Measurements from ENCODE around the gene RASSF7. TPM values are rescaled to one million over a fixed set of nuclear protein-coding genes. Genes with fewer than 3 reads are reported as not detected.

RASSF7 gene
- total RNA-seq, 1 donor from 2014 or later: 19.8 TPM

DNA sequence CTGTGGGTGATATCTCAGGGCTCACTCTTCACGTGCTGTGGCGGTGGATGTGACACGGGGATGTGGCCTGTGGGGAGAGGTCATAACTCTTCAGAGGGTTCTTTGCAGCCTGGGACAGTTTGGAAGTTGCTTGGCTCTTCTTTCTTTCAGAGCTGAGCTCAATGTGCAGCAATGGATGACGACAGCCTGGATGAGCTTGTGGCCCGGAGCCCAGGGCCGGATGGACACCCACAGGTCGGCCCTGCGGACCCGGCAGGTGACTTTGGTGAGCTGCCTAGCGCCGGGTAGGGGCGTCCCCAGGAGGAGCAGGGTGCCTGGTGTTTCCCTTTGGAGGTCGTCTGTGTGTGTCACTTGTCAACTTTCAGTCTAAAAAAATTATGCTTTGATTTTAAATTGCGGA, 20.6 kb downstream of the RASSF7 start:
- H3K4me3 Mint-ChIP-seq: peak overlapping the region; percentile 48
- peaks cover 20% of the 10 kb centered on the region for H3K36me3 Mint-ChIP-seq (ENCODE audit: low read depth)
- intact Hi-C loops (cut with micrococcal nuclease): no loop called here
- no peaks in the 10 kb centered on the region for H3K9me3 Mint-ChIP-seq
- H3K27me3 Mint-ChIP-seq (ENCODE audit: insufficient read depth): no peaks in the 10 kb centered on the region
- DNase-seq (ENCODE audit: low spot score): no peak
- peaks cover 32% of the 10 kb centered on the region for H3K4me1 Mint-ChIP-seq (ENCODE audit: low read depth)
- peak overlapping the region; percentile 26 for H3K27ac Mint-ChIP-seq

DNA sequence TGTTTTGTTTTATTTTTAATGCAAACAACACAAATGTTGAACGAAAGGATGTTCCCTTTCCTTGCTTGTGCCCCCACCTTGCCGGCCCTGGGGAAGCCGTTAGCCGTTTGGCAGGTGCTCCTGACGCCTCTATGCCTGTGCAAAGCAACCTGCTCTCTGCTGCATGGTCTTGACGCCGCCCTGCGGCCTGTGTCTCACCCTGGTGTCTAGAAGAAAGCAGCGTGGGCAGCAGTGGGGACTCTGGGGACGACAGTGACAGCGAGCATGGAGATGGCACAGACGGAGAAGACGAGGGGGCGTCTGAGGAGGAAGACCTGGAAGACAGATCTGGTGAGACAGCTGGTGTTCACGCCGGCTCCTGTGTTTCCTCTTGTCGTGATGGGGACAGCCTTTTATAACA, 21.0 kb downstream of the RASSF7 start:
- intact Hi-C loops (cut with micrococcal nuclease): no loop called here
- Mint-ChIP-seq H3K4me3 (no peak overlapping the region), H3K4me1 (ENCODE audit: low read depth) (peaks cover 35% of the 10 kb centered on the region), H3K9me3 (no peaks in the 10 kb centered on the region), H3K27me3 (ENCODE audit: insufficient read depth) (no peaks in the 10 kb centered on the region), H3K27ac (no peak overlapping the region), H3K36me3 (ENCODE audit: low read depth) (peaks cover 23% of the 10 kb centered on the region)
- DNase-seq (ENCODE audit: low spot score): no peak

DNA sequence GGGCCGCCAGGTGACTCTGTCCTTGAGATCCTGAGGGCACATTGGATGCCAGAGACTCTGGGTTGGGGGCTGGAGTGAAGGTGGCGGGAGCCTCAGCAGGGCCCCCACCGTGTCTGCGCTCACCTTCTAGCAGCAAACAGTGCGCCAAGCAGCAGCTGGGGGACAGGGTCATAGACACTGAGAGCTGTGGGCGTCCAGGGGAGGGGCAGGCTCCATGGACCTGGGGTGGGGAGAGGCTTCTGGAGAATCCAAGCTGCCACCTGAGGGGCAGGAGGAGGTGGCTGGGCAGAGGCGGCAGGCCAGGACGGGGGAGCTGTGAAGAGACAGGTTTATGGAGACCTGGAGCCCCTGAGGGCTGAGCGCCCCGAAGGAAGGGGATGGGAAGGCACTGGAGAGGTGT, 23.5 kb downstream of the RASSF7 start:
- no peak overlapping the region for H3K4me3 Mint-ChIP-seq
- peaks cover 34% of the 10 kb centered on the region for H3K4me1 Mint-ChIP-seq (ENCODE audit: low read depth)
- intact Hi-C loops (cut with micrococcal nuclease): no loop called here
- no peak overlapping the region for H3K27ac Mint-ChIP-seq
- peaks cover 31% of the 10 kb centered on the region for H3K36me3 Mint-ChIP-seq (ENCODE audit: low read depth)
- no peaks in the 10 kb centered on the region for H3K9me3 Mint-ChIP-seq
- no peaks in the 10 kb centered on the region for H3K27me3 Mint-ChIP-seq (ENCODE audit: insufficient read depth)
- no peak for DNase-seq (ENCODE audit: low spot score)

DNA sequence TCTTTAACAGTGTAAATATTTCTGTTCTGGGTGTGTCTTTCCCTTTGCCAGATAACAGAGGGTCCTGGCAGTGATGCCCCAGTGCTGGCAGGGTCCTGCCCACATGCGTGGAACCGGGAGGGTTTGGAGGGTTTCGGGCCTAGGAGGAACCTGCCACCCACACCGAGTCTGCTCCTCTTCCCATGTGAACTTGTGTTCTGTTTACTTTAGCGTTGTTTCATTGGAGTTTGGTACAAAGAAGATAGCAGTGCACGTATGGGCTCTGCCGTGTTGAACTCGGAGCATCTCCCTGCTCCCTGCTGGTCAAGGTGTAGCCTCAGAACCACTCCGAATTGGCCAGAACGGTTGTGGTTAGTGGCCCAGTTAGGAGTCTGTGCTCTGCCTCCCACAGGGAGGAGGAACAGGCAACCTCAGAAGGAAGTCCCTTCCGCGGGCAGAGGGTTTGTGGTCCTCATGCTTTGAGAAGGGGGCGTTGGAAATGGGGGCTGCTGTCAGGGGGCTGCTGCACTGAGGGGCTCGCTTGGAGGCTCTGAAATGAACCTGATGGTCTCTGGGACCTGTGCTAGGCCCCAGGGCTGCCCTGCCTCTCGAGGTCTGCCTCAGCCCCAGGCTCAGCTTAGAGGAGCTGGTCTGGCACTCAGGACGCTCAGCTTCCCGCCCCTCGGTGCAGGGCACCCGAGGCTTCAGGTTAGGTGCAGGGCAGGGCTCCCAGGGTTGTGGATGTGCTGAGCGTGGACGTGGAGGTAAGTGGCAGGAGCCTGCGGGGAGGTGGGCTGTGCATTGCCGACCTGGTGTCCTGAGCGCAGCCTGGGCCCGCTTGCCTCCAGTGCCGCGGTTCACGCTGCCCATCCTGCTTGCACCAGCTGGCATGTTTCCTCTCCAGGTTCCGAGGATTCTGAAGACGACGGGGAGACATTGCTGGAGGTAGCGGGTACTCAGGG, 25.9 kb downstream of the RASSF7 start:
- intact Hi-C loops (cut with micrococcal nuclease): no loop called here
- DNase-seq (ENCODE audit: low spot score): no peak
- H3K4me3 Mint-ChIP-seq: no peak overlapping the region
- no peaks in the 10 kb centered on the region for H3K27me3 Mint-ChIP-seq (ENCODE audit: insufficient read depth)
- H3K27ac Mint-ChIP-seq: peak overlapping the region; percentile 67
- H3K4me1 Mint-ChIP-seq (ENCODE audit: low read depth): peaks cover 23% of the 10 kb centered on the region
- H3K9me3 Mint-ChIP-seq: no peaks in the 10 kb centered on the region
- H3K36me3 Mint-ChIP-seq (ENCODE audit: low read depth): peaks cover 31% of the 10 kb centered on the region

DNA sequence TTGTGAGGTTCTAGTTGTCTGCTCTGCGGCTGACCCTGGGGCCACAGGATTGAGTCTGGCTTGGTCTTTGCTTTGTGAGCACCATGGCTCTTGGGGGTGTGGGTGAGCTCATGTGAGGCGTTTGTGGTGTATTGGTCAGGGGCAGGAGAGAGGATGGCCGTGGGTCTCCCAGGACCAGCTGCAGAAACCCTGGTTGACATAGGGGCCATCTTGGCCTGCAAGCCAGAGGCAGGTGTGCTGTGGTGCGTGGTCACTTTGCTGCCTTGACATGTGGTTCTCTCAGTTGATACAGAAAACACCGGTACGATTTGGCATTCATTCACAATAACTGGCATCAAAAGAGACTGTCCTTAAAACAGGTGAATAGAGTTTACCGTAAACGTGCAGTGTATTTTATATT, 26.8 kb downstream of the RASSF7 start:
- H3K4me1 Mint-ChIP-seq (ENCODE audit: low read depth): peaks cover 23% of the 10 kb centered on the region
- H3K36me3 Mint-ChIP-seq (ENCODE audit: low read depth): peaks cover 32% of the 10 kb centered on the region
- no peaks in the 10 kb centered on the region for H3K27me3 Mint-ChIP-seq (ENCODE audit: insufficient read depth)
- no peaks in the 10 kb centered on the region for H3K9me3 Mint-ChIP-seq
- DNase-seq (ENCODE audit: low spot score): no peak
- peak overlapping the region; percentile 81 for H3K4me3 Mint-ChIP-seq
- intact Hi-C loops (cut with micrococcal nuclease): no loop called here
- peak overlapping the region; percentile 99 for H3K27ac Mint-ChIP-seq

DNA sequence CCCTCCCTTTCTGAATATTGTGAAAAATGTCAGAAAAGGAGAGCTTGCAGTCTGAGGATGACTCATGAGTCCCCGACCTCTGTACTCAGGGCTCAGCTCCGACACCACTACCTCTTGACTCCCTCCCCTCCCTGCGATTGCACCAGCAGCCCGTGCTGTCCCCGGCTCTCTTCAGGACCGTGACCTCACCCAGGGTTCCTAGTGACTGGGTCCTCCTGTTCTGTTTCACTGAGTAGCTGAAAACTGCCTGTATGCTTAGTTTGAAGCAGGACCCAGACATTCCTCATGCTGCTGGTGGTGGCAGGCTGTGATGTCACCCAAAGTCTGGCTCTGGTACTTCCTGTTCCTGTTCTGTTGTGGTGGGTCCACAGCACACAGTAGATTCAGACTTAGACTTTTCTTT, 27.2 kb downstream of the RASSF7 start:
- peak; percentile 60 for DNase-seq (ENCODE audit: low spot score)
- Mint-ChIP-seq H3K4me3 (peak overlapping the region; percentile 81), H3K9me3 (no peaks in the 10 kb centered on the region), H3K27ac (peak overlapping the region; percentile 99), H3K4me1 (ENCODE audit: low read depth) (peaks cover 23% of the 10 kb centered on the region), H3K36me3 (ENCODE audit: low read depth) (peaks cover 35% of the 10 kb centered on the region), H3K27me3 (ENCODE audit: insufficient read depth) (no peaks in the 10 kb centered on the region)
- intact Hi-C loops (cut with micrococcal nuclease): loop anchor here (1.0 kb wide), 1 partner anchor 27 kb away; the partner anchor contains the start of gene IRF7

DNA sequence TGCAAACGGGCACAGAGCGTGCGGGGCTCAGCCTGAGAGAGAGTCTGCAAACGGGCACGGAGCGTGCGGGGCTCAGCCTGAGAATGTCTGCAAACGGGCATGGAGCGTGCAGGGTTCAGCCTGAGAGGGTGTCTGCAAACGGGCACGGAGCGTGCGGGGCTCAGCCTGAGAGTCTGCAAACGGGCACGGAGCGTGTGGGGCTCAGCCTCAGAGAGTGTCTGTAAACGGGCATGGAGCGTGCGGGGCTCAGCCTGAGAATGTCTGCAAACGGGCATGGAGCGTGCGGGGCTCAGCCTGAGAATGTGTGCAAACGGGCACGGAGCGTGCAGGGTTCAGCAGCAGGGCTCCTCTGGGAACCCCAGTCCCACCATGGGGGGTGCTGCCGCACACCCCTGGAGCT, 29.0 kb downstream of the RASSF7 start:
- Mint-ChIP-seq H3K27ac (no peak overlapping the region), H3K36me3 (ENCODE audit: low read depth) (peaks cover 41% of the 10 kb centered on the region), H3K27me3 (ENCODE audit: insufficient read depth) (no peaks in the 10 kb centered on the region), H3K4me3 (no peak overlapping the region), H3K4me1 (ENCODE audit: low read depth) (peaks cover 23% of the 10 kb centered on the region), H3K9me3 (no peaks in the 10 kb centered on the region)
- intact Hi-C loops (cut with micrococcal nuclease): no loop called here
- DNase-seq (ENCODE audit: low spot score): no peak

DNA sequence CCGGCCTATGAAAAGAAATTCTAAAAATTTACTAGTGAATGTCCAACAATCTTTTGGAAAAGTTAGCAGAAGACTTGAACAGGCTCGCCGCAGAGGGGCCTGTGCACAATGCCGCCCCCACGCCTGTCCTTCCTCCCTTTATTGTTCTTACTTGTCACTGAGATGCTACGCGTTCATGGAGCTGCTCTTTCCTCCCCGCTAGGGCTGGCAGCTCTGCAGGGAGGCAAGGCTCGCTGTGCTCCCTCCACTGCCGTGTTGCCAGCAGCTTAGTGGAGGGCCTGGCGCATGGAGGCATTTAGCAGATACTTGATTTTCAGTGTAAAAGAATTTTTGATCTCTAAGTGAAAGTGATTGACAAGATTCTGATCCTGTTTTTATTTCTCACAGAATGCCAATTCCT, 30.2 kb downstream of the RASSF7 start:
- Mint-ChIP-seq H3K4me3 (no peak overlapping the region), H3K4me1 (ENCODE audit: low read depth) (peaks cover 24% of the 10 kb centered on the region), H3K27ac (no peak overlapping the region), H3K36me3 (ENCODE audit: low read depth) (peaks cover 40% of the 10 kb centered on the region), H3K9me3 (no peaks in the 10 kb centered on the region), H3K27me3 (ENCODE audit: insufficient read depth) (no peaks in the 10 kb centered on the region)
- intact Hi-C loops (cut with micrococcal nuclease): no loop called here
- DNase-seq (ENCODE audit: low spot score): no peak

DNA sequence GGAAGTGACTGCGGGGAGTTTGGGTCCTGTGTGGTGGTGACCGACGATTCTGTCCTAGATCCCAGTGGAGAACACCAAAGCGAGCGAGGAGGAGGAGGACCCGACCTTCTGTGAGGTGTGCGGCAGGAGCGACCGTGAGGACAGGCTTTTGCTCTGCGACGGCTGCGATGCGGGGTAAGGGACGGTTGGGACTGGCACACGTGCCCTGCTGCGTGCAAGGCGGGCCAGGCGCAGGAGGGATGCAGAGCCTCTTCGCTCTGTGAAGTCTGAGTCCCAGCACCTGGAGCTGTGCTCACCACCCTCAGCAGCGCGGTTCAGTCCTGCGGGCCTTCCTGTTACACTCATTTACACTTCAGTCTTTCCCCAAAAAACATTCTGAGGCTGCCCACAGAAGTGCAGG, 31.7 kb downstream of the RASSF7 start:
- no peak for DNase-seq (ENCODE audit: low spot score)
- intact Hi-C loops (cut with micrococcal nuclease): no loop called here
- Mint-ChIP-seq H3K9me3 (no peaks in the 10 kb centered on the region), H3K36me3 (ENCODE audit: low read depth) (peaks cover 39% of the 10 kb centered on the region), H3K27me3 (ENCODE audit: insufficient read depth) (no peaks in the 10 kb centered on the region), H3K4me3 (no peak overlapping the region), H3K27ac (no peak overlapping the region), H3K4me1 (ENCODE audit: low read depth) (peaks cover 19% of the 10 kb centered on the region)

DNA sequence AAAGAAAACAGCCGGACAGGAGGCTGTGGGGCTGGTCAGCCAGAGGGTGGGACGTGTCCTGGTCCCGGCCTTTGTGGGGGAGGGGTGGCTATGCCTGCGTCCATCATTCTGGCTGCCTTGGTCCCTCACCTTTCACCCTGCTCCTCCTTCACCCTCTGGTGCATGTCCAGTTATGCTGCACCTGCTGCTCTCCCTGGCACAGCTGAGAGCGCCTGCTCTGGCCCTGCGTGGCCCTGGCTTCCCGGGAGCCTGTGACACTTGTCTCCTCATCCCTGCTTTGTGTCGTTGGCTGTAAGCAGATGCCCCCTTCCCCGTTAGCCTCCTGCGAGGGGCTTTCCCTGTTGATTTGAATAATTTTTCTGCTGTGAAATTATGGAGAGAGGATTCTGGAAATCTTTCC, 32.1 kb downstream of the RASSF7 start:
- no peaks in the 10 kb centered on the region for H3K27me3 Mint-ChIP-seq (ENCODE audit: insufficient read depth)
- peaks cover 15% of the 10 kb centered on the region for H3K4me1 Mint-ChIP-seq (ENCODE audit: low read depth)
- no peak overlapping the region for H3K27ac Mint-ChIP-seq
- H3K4me3 Mint-ChIP-seq: no peak overlapping the region
- intact Hi-C loops (cut with micrococcal nuclease): no loop called here
- no peak for DNase-seq (ENCODE audit: low spot score)
- peaks cover 38% of the 10 kb centered on the region for H3K36me3 Mint-ChIP-seq (ENCODE audit: low read depth)
- no peaks in the 10 kb centered on the region for H3K9me3 Mint-ChIP-seq

DNA sequence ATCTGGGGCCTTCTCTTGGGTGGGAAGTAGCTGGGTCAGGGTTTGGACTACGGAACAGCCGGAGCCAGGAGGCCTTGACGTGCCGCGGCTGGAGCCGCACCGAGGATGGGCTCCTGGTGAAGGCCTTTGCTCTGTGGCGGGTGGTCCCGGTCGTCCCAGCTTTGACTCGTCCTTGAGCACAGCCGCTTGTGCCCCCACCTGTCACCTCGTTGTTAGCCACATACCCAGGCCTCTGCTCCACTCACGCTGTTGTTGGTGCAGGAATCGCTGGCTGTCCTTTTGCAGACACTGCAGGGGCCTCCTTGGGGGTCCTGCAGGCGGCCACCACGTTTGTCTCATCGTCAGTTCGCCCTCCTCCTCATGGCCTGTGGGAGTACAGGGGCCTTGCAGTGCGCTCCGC, 32.6 kb downstream of the RASSF7 start:
- Mint-ChIP-seq H3K9me3 (no peaks in the 10 kb centered on the region), H3K36me3 (ENCODE audit: low read depth) (peaks cover 34% of the 10 kb centered on the region), H3K27me3 (ENCODE audit: insufficient read depth) (no peaks in the 10 kb centered on the region), H3K4me1 (ENCODE audit: low read depth) (peaks cover 11% of the 10 kb centered on the region), H3K27ac (no peak overlapping the region), H3K4me3 (no peak overlapping the region)
- no peak for DNase-seq (ENCODE audit: low spot score)
- intact Hi-C loops (cut with micrococcal nuclease): no loop called here

DNA sequence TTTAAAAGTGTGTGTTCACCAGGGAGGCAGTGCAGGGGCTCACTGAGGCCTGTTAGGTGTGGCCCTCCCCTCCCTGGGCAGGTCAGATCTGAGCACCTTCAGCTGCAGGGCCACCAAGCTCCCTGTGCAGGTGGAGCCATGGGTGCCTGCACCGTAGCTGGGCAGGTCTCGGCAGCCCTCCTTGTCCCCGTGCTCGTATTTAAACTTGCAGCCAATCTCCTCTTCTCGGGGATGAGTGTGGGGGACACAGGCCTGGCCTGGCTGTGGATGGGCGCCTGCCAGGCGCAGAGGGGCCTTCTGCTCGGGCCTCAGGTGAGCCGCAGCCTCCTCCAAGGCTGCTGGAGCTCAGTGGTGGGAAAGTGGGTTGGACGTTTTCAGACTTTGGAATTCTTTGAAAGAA, 34.6 kb downstream of the RASSF7 start:
- peaks cover 7% of the 10 kb centered on the region for H3K4me1 Mint-ChIP-seq (ENCODE audit: low read depth)
- H3K27me3 Mint-ChIP-seq (ENCODE audit: insufficient read depth): no peaks in the 10 kb centered on the region
- no peaks in the 10 kb centered on the region for H3K9me3 Mint-ChIP-seq
- H3K27ac Mint-ChIP-seq: no peak overlapping the region
- DNase-seq (ENCODE audit: low spot score): no peak
- intact Hi-C loops (cut with micrococcal nuclease): no loop called here
- no peak overlapping the region for H3K4me3 Mint-ChIP-seq
- peaks cover 32% of the 10 kb centered on the region for H3K36me3 Mint-ChIP-seq (ENCODE audit: low read depth)

DNA sequence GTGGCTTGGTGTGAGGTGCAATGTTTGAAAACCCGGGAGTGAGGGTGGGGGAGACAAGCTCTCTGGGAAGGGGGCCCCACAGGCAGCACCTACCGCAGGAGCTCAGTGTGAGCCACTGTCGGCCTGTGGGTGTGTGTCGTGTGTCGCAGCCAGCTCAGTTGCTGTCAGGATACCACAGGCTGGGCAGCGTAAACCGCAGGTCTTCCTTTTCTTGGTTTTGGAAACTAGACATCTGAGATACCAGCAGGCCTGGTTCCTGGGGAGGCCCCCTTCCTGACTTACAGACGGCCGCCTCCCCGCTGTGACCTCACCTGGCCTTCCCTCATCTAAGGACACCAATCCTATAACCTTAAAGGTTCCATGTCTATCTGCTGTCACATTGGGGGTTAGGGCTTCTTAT, 35.6 kb downstream of the RASSF7 start:
- peaks cover 29% of the 10 kb centered on the region for H3K36me3 Mint-ChIP-seq (ENCODE audit: low read depth)
- peaks cover 7% of the 10 kb centered on the region for H3K4me1 Mint-ChIP-seq (ENCODE audit: low read depth)
- no peaks in the 10 kb centered on the region for H3K9me3 Mint-ChIP-seq
- no peak for DNase-seq (ENCODE audit: low spot score)
- no peaks in the 10 kb centered on the region for H3K27me3 Mint-ChIP-seq (ENCODE audit: insufficient read depth)
- H3K27ac Mint-ChIP-seq: no peak overlapping the region
- no peak overlapping the region for H3K4me3 Mint-ChIP-seq
- intact Hi-C loops (cut with micrococcal nuclease): no loop called here
